Ramos (cell line): ENCODE results near the gene ASIC2.

ENCODE experiments used
- in situ Hi-C: fragments of 300-500 bp; cut with MboI; formaldehyde crosslinking; loops from one replicate; pipeline ENCODE4 v1.14.3; 2022; ENCODE audit warnings: low sequenced_read_pairs; ENCODE audit not compliant: unreplicated experiment

The ASIC2 gene

GRCh38 chr17:33210285-33210684, 82.8 kb downstream of the ASIC2 start:
- in situ Hi-C loops, result no loop called here

- in situ Hi-C loops, result no loop called here
These were observed 83.4 kb downstream of the ASIC2 start for GRCh38 chr17:33209671-33210070.

DNA sequence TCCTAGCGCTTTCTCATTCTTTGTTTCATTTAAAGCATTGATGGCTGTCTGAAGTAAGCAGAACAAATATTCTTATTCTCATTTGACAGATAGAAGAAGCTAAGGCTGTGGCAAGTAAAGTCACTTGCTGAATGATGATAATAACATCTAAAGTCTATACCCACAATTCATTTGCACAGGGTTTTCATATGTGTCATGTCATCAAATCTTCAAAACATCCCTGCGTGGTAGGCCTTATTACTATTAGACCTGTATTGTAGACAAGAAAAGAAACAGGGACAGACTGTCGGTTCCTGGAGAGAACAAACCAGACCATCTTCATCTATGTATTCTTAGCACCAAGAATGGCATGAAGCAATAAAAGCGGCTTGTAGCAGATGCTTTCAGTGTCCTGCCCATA, 85.9 kb downstream of the ASIC2 start:
- in situ Hi-C loops, result no loop called here

GRCh38 chr17:33205552-33205951, 87.5 kb downstream of the ASIC2 start:
- in situ Hi-C loops, result no loop called here

GRCh38 chr17:33204701-33205100, 88.4 kb downstream of the ASIC2 start:
- in situ Hi-C loops, result no loop called here

- in situ Hi-C loops, result no loop called here
These were observed 88.9 kb downstream of the ASIC2 start for GRCh38 chr17:33204156-33204555.

GRCh38 chr17:33202796-33203495, 90.1 kb downstream of the ASIC2 start:
- in situ Hi-C loops, result no loop called here

DNA sequence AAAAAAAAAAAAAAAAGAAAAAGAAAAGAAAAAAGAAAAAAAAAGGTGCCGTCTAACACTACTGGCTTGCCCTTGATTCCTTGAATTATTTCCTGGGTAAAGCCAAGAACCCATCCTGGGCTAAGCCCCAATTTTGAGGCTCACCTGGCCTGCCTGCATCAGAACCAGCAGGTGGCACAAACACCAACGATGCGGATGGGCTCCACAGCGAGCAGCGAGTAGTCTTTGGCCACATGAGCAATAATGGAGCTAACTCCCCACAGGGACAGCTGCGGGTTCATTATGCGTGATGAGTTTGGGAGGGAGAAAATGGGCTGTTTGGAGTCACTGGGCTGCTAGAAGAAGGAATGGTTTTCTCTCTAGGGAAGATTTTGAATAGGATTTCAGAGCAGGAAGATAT, 91.1 kb downstream of the ASIC2 start:
- in situ Hi-C loops, result no loop called here

GRCh38 chr17:33201283-33201682, 91.8 kb downstream of the ASIC2 start:
- in situ Hi-C loops, result no loop called here

GRCh38 chr17:33200587-33200986, 92.5 kb downstream of the ASIC2 start:
- in situ Hi-C loops, result no loop called here

- in situ Hi-C loops, result no loop called here
These were observed 93.3 kb downstream of the ASIC2 start for GRCh38 chr17:33199571-33200510.

DNA sequence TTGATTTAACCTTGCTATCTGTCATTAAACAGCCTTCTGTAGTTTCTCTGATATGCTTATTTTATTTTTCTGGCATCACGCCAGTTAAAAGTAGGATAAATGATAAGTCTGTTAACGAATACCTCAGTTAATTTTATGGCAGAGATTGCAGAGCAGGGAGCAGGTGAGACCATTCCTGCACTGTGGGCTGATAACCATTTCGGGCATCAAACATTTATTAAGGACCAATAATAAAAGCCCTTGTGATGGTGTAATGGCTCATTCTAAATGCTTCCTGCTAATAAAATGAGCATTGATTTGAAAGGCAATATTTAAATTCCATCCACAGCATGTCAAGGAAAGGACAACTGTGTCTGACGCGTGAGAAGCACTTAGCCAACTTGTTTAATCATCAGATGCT, 94.1 kb downstream of the ASIC2 start:
- in situ Hi-C loops, result no loop called here

DNA sequence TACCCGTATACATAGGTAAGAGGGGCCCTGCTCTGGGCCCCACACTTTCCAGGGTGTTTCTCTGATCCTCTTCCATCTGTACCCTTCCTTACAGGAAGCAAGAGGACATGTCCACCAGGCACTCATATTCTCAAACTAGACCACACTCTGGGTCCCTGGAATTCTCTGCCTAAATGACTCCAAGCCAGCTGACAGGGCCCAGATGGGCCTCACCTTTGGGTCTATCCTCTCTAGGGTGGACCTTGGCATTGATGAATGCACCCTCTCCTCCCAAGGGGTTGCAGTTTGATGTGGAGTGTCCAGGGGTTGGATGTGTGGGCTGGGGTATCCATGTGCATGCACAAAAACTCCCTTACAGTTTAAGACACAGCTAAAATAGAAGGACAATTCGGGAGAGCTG, 95.8 kb downstream of the ASIC2 start:
- in situ Hi-C loops, result no loop called here

DNA sequence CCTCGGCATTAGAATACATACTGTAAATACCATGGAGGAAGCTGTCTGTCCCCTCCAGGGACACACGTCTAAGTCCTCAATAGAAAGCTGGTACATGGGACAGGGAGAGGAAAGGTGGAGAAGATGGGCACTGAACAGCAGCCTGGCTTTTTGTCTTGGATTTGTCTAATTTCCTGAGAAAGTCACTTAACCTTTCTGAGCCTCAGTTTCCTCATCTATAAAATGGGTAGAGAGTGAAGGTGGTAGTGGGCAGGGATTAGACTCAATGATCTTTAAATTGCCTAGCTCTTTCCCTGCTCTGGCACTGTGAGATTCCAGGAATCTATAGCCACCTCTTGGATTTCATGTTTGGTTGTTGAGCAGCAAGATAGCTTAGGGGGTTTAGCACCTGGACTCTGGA, 96.2 kb downstream of the ASIC2 start:
- in situ Hi-C loops, result no loop called here

- in situ Hi-C loops, result no loop called here
These were observed 99.9 kb downstream of the ASIC2 start for GRCh38 chr17:33192951-33193911.

DNA sequence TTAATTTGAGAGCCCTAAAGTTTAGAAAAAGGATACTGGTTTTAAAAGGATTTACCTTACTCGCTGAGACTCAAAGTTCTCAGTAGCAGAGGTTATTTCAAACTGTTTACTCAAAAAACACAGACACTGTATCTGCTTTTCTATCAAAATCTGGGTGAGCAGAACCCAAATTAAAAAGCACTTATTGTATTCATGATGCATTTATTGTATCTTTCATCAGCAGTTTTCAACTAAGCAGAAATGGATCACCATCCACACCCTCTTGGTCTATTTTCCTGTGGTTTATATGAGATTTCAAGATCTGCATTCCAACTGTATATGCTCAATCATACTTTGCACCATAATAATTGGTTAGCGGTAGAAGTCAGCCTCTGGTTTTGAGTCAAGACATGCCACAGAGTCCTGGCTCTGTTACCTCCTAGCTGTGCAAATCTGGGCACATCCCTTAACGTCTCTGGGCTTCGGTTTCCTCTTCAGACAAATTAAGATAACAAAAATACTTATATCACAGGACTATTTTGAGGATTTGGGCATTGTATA, 109.5 kb downstream of the ASIC2 start:
- in situ Hi-C loops, result no loop called here

GRCh38 chr17:33179151-33179550, 113.9 kb downstream of the ASIC2 start:
- in situ Hi-C loops, result no loop called here

- in situ Hi-C loops, result no loop called here
These were observed 114.4 kb downstream of the ASIC2 start for GRCh38 chr17:33178681-33179080.

DNA sequence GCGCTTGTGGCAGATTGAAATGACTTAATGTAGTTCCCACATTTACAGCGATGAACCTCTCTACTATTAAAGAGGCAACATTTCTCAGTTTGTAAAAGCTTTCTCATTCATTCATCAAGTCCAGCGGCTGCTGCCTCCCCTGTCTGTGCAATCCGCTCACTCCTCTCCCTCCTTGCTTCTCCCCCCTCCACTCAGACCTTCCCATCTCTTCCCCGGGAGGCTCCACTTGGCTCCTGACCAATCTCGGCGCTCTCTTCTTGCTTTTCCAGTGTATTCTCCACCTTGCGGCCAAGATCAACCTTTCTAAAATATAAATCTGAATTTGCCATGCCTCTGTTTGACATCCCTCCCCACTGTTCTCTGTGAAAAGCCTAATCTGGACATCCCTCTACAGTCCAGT, 117.5 kb downstream of the ASIC2 start:
- in situ Hi-C loops, result no loop called here

- in situ Hi-C loops, result no loop called here
These were observed 121.2 kb downstream of the ASIC2 start for GRCh38 chr17:33171931-33172330.
